NCI-H446 (cell line): ENCODE measurements around the gene YWHAQ.
"Not testable (repeated sequence)": the region's sequence is repeated elsewhere in the genome, so short reads cannot be mapped to it uniquely, and the experiment has no call there.

Experiments used
- DNase-seq, 2 experiments: peaks; one replicate each; lab custom pipeline; 2025; lab: John Stamatoyannopoulos, UW

Gene YWHAQ

GRCh38 chr2:9594366-9595054 lies 36.3 kb downstream of the YWHAQ start:
- DNase-seq = no peak

DNA sequence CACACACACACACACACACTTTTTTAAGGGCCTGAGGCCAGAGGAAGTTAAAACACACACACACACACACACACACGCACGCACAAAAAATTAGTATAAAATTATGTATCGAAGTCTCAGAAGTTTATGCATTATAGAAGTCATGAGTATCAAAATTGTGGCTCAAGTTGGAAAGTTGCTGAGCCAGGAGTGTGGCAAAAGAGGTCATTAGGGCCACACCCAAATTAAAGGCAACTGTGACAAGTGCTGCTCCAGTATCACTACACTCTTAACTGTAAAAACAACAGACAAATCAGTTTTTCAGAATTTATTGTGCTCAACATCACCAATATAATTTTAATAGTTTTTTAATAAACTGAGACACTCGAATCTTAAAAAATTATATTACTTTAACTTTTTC lies 36.9 kb downstream of the YWHAQ start:
- DNase-seq = no peak

GRCh38 chr2:9592699-9593098 lies 38.1 kb downstream of the YWHAQ start:
- DNase-seq = no peak

GRCh38 chr2:9590641-9591040 lies 40.2 kb downstream of the YWHAQ start:
- no peak for DNase-seq

- no peak for DNase-seq
Measured at GRCh38 chr2:9586465-9586864, 44.3 kb downstream of the YWHAQ start.

GRCh38 chr2:9585486-9585885 lies 45.3 kb downstream of the YWHAQ start:
- no peak for DNase-seq

GRCh38 chr2:9584902-9585301 lies 45.9 kb downstream of the YWHAQ start:
- not testable (repeated sequence) for DNase-seq

GRCh38 chr2:9582624-9583023 lies 48.2 kb downstream of the YWHAQ start:
- DNase-seq = no peak

DNA sequence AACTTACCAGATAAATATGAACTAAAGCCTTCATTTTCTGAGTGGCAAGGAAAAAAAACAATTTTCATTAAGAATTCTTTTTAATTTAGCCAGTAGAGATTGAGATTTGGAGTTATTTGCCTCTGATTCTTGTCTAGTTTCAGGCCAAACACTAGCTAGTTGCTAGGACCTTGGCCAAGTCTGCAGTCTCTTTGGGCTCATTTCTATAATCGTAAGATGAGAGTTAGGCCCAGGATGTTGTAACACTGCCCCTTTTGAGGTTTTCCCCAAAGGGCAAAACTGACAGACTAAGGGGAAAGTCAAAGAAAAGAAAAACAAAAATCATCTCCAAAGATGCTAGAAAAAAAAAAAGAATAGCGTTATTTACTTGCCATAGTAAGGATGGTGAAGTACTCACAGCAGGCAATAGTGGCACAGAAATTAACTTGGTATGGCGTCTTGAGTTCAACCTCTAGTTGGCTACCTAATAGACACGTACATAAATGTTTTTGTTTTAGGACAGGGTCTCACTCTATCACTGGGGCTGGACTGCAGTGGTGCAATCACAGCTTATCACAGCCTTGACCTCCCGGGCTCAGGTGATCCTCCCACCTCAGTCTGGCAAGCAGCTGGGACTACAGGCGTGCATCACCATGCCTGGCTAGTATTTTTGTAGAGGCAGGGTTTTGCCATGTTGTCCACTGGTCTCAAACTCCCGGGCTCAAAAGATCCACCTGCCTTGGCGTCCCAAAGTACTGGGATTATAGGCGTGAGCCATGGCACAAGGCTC lies 52.1 kb downstream of the YWHAQ start:
- no peak for DNase-seq

GRCh38 chr2:9574331-9574730 lies 56.5 kb downstream of the YWHAQ start:
- DNase-seq = no peak

- DNase-seq = no peak
Measured at GRCh38 chr2:9573840-9574239, 57.0 kb downstream of the YWHAQ start.

DNA sequence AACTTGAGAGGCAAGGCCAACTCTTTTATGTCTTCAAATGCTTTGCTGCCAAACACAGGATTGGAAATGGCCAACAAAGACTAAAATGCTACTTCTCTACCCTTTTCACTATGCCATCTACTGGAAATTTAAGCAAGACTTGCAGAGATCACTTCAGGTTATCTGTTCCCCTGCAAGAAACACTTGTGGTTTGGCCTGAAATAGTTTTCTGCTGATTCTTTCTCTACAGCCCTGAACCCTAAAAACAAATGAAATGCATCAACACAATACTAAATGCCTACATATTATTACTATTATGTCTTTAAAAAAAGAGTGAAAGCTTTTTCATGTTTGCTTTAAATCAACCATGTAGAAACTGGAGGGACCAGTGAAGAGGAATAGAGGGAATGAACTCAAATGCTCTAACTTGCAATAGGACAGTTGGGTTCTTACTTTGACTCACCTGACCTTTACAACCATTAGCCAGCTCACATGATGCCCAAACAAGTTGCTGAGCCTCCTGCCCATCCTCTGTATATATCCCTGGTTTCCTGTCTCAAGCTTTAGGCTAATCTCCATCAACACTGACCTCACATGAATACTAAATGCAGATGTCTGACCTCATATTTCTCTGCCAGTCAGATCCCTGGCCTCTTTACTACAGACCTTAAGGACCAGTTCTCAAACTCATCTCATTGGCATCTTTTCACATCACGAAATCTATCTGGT lies 57.6 kb downstream of the YWHAQ start:
- DNase-seq = no peak

- DNase-seq = no peak
Measured at GRCh38 chr2:9570182-9571060, 60.4 kb downstream of the YWHAQ start.

- peak in 1 of 2 experiments; percentile 51 for DNase-seq
Measured at GRCh38 chr2:9565436-9566153, 65.2 kb downstream of the YWHAQ start.

DNA sequence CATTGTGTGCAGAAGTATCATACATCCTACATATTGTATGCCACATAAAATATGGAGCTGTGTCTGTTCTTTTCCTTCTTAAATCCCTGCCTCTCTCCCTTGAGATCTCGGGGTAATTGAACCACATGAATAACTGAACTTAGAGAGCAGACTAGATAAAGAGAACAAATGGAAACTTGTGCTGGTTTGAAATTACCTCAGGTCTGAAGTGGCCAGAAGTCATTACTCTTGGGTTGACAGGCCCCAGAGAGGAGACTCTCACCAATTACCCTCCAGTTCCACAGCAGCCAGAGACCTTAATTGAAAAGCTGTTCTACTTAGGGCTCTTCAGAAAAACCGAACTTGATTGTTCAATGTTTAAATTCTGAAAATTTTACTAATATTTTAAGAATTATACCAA lies 70.2 kb downstream of the YWHAQ start:
- peak in 1 of 2 experiments; percentile 7 for DNase-seq

DNA sequence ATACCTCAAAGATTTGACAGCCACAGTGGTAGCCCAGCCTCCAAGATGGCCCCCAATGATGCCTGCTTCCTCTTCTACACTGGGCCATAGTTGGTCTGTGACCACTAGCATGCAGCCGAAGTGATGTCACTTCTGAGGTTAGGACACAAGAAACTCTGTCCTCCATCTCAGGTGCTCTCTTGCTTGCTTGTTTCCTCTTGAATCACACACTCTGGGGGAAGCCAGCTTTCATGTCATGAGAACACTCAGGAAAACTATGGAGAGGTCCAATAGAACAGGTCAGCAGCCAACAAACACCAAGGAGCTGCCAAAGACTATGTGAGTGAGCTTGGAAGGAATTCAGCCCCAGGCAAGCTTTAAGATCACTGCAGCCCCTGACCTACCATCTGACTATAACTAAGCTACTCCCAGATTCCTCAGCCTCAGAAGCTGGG lies 71.8 kb downstream of the YWHAQ start:
- peak in 1 of 2 experiments; percentile 46 for DNase-seq

DNA sequence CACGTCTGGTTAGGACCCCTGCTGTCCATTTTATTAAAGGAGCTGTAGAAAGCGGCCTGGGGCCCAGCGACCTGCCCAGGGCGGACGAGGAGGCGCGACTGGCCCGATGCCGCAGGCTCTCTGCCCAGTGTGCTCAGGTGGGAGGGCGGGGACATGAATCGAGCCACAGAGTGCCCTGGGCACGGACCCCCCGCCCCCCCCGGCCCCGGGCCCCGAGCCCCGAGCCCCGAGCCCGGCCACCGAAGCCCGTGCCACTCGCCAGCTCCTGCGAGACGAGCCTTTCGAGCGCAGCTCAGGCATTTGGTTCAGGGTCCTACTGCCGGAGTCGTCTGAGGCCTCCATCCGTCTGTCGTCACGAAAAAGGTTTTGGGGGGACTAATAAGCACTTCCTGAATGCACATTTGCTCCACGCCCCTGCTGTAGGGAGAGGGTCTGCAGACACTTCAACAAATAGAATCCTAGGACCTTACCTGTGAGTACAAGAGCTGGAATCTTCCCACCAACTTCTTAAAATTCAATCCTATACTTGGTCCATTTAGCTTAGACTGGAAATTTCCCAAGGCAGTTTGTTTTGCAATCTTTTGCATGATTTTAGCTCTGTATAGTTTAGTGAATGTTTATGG lies 74.6 kb downstream of the YWHAQ start:
- peak in 1 of 2 experiments; percentile 64 for DNase-seq

DNA sequence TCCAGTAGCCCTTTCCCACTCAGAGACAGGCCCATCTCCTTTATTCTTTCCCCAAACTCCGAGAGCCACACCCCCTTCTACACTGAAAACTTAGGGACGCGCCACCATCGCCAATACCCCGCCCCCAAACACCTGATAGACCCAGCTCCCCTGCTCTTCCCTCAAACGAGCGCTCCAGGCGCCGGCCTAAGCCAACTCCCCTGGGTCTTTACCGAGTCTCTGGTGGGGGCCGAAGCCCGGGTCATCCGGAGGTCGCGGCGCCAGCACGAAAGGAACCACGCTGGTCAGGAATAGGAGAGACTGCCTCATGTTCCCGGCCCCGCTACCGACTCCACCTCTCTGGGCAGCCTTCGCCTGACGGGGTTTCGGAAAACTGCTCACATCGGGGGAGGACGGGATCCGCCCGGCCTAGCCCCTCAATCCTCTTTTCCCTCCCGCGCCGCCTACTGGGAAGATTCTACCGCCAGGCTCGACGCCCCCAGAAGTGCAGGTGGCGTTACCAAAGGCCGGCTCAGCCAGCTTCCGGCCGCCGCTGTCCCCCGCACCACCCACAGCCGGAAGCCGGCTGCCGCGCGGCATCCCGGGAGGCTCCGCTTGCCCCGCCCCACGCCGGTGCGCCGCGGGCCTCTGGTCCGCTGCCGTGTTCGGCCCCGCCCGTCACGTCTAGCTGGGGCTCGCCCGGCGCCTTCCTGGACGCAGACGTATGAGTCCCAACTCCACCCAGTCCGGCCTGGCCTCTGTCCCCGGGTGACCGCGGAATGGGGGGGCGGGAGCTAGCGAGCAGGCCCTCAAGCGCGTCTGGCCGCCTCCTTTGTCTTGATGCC lies 75.3 kb downstream of the YWHAQ start, which contains the start of gene ADAM17:
Gene ADAM17, minus strand, starts transcription at position 534 of the 824 bp plus-strand sequence. Its CDS starts 225 bp downstream, at position 309.
- peak; percentile 75 to 95 for DNase-seq

DNA sequence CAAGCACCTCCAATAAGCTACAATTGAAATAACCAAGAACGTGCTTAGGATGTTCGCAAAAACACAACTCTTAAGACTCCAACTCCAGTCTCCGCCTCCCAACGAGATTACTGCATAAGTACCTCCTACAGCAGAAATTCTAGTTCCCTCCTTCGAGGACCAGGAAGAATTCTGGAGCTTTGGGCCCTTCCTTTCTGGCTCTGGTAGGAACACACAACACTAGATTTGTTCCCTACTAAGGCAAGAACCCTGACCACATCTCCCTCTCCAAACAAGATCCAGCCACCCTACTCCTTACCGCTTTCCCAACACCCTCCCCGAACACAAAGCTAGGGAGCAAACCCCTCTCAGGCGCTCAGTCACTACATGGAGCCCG lies 75.9 kb downstream of the YWHAQ start:
- DNase-seq = peak in 1 of 2 experiments; percentile 39
